GM12865 (cell line): Measurements from ENCODE around the gene OGDH.

Experiments
- DNase-seq: peaks from one replicate; pipeline ENCODE4 v3.0.0; 2010; ENCODE audit warnings: low read depth
- H3K4me3 ChIP-seq: 2 replicates; pipeline ENCODE4 v1.5.1; 2011; ENCODE audit warnings: mild to moderate bottlenecking, low read depth, low read length, control low read depth
- TF ChIP-seq, protein P1 (sequence below): IDR thresholded peaks from 2 replicates; pipeline ENCODE4 v1.5.1; 2011; ENCODE audit warnings: low read length, control low read depth, low read depth, inconsistent platforms; ENCODE audit not compliant: insufficient read depth; ENCODE audit errors: missing control alignments

OGDH gene

DNA sequence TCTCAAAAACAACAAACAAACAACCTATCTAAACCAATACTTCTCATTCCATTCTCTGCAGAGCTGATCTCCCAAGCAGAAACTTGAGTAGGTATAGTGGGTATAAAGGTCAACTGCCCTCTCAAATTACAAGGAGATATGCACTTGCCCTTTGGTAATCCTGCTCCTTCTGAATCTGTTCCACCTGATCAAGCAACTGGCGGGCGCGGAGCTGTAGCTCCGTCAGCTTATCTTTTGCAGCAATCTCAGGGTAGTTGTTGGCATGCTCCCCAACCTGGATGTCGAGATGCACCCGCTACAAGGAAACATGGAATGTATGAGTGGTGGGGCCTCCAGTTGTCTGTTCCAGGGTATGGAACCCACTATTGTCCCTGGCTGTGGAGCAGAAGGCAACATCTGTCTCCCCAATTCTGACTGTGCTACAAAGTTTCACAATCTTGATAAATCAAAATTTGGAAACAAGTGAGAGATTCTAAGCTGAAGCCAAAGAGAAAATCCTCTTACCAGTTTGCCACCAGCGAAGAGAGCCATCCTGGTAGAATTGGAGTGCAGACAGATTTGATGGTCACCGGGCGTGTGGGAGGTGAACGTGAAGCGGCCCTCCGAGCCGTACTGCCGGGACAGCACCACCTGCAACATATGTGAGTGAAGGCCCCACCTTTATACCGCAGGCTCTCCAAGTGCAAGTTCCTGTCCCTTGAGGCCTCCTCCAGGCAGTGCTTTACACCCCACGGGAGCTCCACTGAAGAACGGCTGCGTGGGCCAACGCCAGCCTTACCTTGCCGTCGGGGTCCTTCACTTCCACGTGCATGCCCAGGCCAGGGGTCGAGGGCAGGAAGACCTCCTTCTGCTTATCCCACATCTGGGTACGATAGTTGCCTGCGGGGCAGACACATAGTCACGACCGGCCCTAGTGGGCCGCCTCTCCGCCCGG, 25.2 kb upstream of the OGDH start:
- peak; percentile 77 for DNase-seq
- TF ChIP-seq, protein P1, sequence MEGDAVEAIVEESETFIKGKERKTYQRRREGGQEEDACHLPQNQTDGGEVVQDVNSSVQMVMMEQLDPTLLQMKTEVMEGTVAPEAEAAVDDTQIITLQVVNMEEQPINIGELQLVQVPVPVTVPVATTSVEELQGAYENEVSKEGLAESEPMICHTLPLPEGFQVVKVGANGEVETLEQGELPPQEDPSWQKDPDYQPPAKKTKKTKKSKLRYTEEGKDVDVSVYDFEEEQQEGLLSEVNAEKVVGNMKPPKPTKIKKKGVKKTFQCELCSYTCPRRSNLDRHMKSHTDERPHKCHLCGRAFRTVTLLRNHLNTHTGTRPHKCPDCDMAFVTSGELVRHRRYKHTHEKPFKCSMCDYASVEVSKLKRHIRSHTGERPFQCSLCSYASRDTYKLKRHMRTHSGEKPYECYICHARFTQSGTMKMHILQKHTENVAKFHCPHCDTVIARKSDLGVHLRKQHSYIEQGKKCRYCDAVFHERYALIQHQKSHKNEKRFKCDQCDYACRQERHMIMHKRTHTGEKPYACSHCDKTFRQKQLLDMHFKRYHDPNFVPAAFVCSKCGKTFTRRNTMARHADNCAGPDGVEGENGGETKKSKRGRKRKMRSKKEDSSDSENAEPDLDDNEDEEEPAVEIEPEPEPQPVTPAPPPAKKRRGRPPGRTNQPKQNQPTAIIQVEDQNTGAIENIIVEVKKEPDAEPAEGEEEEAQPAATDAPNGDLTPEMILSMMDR: no peak

GRCh38 chr7:44581879-44582603, 24.4 kb upstream of the OGDH start, which contains the start of gene TMED4:
Gene TMED4 (minus strand): TSS chr7:44582231. CDS start chr7:44582206, 25 bp downstream.
- DNase-seq: peak; percentile 100
- TF ChIP-seq, protein P1: no peak
- peak within 1 kb of the TSS; percentile 75 for H3K4me3 ChIP-seq

More for the DNA sequence above, 25.2 kb upstream of the OGDH start:
- H3K4me3 ChIP-seq: peak overlapping the region; percentile 75

- no peak for DNase-seq
- TF ChIP-seq, protein P1: no peak
- H3K4me3 ChIP-seq: peak overlapping the region; percentile 75
Measured at GRCh38 chr7:44583146-44583865, 23.1 kb upstream of the OGDH start.

DNA sequence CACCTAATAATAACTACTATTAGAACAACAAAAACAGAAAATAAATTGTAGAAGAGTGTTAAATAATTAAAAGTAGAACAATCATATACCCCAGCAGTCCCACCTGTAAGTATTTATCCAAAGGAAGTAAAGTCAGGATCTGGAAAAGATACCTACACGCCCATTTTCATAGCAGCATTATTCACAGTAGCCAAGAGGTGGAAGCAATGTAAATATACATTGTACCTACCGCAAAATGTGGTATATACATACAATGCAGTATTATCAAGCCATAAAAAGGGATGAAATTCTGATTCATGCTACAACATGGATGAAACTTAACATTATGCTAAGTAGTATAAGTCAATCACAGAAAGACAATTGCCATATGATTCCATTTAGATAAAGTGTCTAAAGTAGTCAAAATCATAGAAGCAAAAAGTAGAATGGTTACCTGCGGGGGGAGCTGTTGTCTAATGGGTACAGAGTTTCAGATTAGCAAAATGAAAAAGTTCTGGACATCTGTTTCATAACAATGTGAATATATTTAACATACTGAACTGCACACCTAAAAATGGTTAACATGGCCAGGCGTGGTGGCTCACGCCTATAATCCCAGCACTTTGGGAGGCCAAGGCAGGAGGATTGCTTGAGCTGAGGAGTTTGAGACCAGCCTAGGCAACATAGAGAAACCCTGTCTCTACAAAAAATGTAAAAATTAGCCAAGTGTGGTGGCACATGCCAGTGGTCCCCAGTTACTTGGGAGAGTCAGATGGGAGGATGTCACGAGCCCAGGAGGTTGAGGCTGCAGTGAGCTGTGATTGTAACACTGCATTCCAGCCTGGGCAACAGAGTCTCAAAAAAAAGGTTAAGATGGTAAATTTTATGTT, 18.4 kb upstream of the OGDH start:
- TF ChIP-seq, protein P1: peak; percentile 62
- peak; percentile 78 for DNase-seq
- no peak overlapping the region for H3K4me3 ChIP-seq

DNA sequence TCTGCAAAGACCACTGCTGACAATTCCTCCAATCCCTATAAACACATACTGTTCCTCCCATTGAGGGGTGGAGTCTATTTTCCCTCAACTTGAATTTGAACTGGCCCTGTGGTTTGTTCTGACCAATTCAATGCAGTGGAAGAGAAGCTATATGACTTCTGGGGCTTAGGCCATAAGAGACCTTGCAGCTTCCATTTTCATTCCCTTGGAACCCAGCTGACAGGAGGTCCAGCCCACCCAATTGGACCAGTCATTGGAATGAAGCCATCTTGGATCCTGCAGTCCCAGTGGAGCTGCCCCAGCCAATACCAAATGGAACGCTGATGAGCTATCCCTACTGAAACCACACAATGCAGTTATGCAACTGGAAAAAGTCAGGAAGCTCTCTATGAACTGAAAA, 15.5 kb upstream of the OGDH start:
- no peak for DNase-seq
- H3K4me3 ChIP-seq: no peak overlapping the region
- TF ChIP-seq, protein P1: no peak
